ENCODE data around the gene TMEM243. TPM values are rescaled to one million over a fixed set of nuclear protein-coding genes. Genes with fewer than 3 reads are reported as not detected.
A peak's percentile ranks its signal among the peaks of the same experiment; 100 is the strongest.

TMEM243 gene
- total and polyA plus RNA-seq, 8 donors = 13.4 to 23.1 (median 15.2) TPM

- H3K4me3 ChIP-seq = peak overlapping the region; percentile 46 to 88 (median 58)
- ATAC-seq (peak; percentile 36 to 54 (median 46)), FAIRE-seq (no peak), DNase-seq (peak; percentile 22 to 75 (median 58))
- no peaks in the 10 kb centered on the region for H3K27me3 ChIP-seq
- peaks cover 5 to 15% (median 13%) of the 10 kb centered on the region in 3 donors for H3K4me1 ChIP-seq
- 1 to 3% methylated on average over 17 of the region's 17 CpGs for WGBS, 2 donors
- TF ChIP-seq CTCF (IDR thresholded peaks at IDR 0.05) = no peak
- H3K9me3 ChIP-seq = no peaks in the 10 kb centered on the region
- intact Hi-C loops (cut with DNase I) = no loop called here
- peak overlapping the region; percentile 56 to 85 (median 80) for H3K27ac ChIP-seq
- H3K36me3 ChIP-seq = no peaks in the 10 kb centered on the region
Observed at GRCh38 chr7:87218796-87219544, 562 bp downstream of the TMEM243 start.

DNA sequence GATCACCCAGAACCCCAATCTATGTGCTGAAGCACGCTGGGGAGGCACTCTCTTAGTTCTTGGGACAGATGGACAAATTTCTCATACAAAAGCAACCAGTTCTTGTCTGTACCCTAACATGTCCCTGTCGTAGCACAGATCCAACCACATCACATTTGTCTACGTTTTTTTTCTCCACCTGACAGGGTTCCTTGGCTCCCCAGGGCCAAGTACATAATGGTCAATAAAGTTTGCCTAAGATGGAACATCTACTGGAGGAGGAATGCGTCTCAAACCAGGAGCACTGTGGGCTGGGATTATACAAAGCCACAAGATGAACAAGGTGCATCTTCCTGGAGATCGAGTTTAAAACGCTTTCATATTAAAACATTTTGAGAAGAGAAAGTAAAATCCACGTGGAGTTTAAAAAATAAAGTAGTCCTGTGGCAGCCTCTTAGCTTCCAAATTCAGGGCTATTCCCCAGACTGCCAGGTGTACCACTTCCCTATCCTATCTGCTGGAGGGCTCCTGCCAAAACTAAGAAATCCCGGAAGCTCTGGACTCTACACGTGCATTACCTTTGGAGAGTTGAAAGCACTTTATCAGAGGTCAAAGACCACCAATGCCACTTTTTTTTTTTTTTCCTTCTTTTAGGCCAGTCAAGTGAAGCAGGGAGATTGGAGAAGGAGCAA lies 1.4 kb downstream of the TMEM243 start:
- ATAC-seq (no peak), DNase-seq (no peak), FAIRE-seq (no peak)
- intact Hi-C loops (cut with DNase I) = no loop called here
- H3K4me3 ChIP-seq = peak overlapping the region in 3 of 4 donors; percentile 46 to 88 (median 56)
- H3K4me1 ChIP-seq = peaks cover 5 to 15% (median 13%) of the 10 kb centered on the region in 3 donors
- H3K27ac ChIP-seq = peak overlapping the region in 2 of 4 donors; percentile 84 to 85
- TF ChIP-seq CTCF (IDR thresholded peaks at IDR 0.05) = no peak
- H3K9me3 ChIP-seq = no peaks in the 10 kb centered on the region
- no peaks in the 10 kb centered on the region for H3K27me3 ChIP-seq
- H3K36me3 ChIP-seq = no peaks in the 10 kb centered on the region
- WGBS, 2 donors = 45 to 48% methylated on average over 9 of the region's 9 CpGs

GRCh38 chr7:87216701-87217508 lies 2.6 kb downstream of the TMEM243 start:
- FAIRE-seq (no peak), DNase-seq (no peak), ATAC-seq (no peak)
- H3K4me3 ChIP-seq = no peak overlapping the region
- peaks cover 5 to 15% (median 13%) of the 10 kb centered on the region in 3 donors for H3K4me1 ChIP-seq
- H3K9me3 ChIP-seq = no peaks in the 10 kb centered on the region
- peak overlapping the region in 2 of 4 donors; percentile 5 to 27 for H3K27ac ChIP-seq
- no peak for TF ChIP-seq CTCF (IDR thresholded peaks at IDR 0.05)
- no peaks in the 10 kb centered on the region for H3K27me3 ChIP-seq
- no peaks in the 10 kb centered on the region for H3K36me3 ChIP-seq
- intact Hi-C loops (cut with DNase I) = no loop called here
- 58 to 62% methylated on average over 5 of the region's 5 CpGs for WGBS, 2 donors

- H3K9me3 ChIP-seq = no peaks in the 10 kb centered on the region
- no peak overlapping the region for H3K4me3 ChIP-seq
- FAIRE-seq (no peak), ATAC-seq (no peak), DNase-seq (no peak)
- intact Hi-C loops (cut with DNase I) = no loop called here
- WGBS, 2 donors = 97 to 98% methylated on average over 3 of the region's 3 CpGs
- H3K27ac ChIP-seq = no peak overlapping the region
- H3K36me3 ChIP-seq = no peaks in the 10 kb centered on the region
- TF ChIP-seq CTCF (IDR thresholded peaks at IDR 0.05) = no peak
- H3K4me1 ChIP-seq = peaks cover 5 to 13% (median 11%) of the 10 kb centered on the region in 3 donors
- H3K27me3 ChIP-seq = no peaks in the 10 kb centered on the region
Observed at GRCh38 chr7:87215046-87215445, 4.5 kb downstream of the TMEM243 start.
